Kidney glomerular epithelial cell (primary cell): ENCODE data around the gene DLG5.

Experiments used
- DNase-seq: peaks from one replicate; lab custom pipeline; 2025; lab: John Stamatoyannopoulos, UW

The DLG5 gene

GRCh38 chr10:77892021-77892739 lies 34.4 kb downstream of the DLG5 start:
- DNase-seq = no peak

GRCh38 chr10:77890097-77890496 lies 36.5 kb downstream of the DLG5 start:
- DNase-seq = no peak

GRCh38 chr10:77889277-77889903 lies 37.2 kb downstream of the DLG5 start:
- no peak for DNase-seq

- DNase-seq = no peak
Measured at GRCh38 chr10:77888356-77888703, 38.2 kb downstream of the DLG5 start.

- no peak for DNase-seq
Measured at GRCh38 chr10:77887631-77888355, 38.8 kb downstream of the DLG5 start.

GRCh38 chr10:77886795-77887355 lies 39.7 kb downstream of the DLG5 start:
- no peak for DNase-seq

GRCh38 chr10:77884181-77884580 lies 42.4 kb downstream of the DLG5 start:
- no peak for DNase-seq

GRCh38 chr10:77881636-77882035 lies 44.9 kb downstream of the DLG5 start:
- no peak for DNase-seq

- no peak for DNase-seq
Measured at GRCh38 chr10:77881222-77881621, 45.3 kb downstream of the DLG5 start.

GRCh38 chr10:77879710-77880109 lies 46.8 kb downstream of the DLG5 start:
- no peak for DNase-seq

- no peak for DNase-seq
Measured at GRCh38 chr10:77879065-77879464, 47.5 kb downstream of the DLG5 start.

- DNase-seq = peak; percentile 63
Measured at GRCh38 chr10:77877441-77878344, 48.9 kb downstream of the DLG5 start.

- DNase-seq = no peak
Measured at GRCh38 chr10:77875730-77876129, 50.8 kb downstream of the DLG5 start.

- DNase-seq = no peak
Measured at GRCh38 chr10:77874872-77875271, 51.7 kb downstream of the DLG5 start.

GRCh38 chr10:77873536-77874380 lies 52.8 kb downstream of the DLG5 start:
- peak; percentile 17 for DNase-seq

GRCh38 chr10:77872947-77873535 lies 53.5 kb downstream of the DLG5 start:
- no peak for DNase-seq

GRCh38 chr10:77872151-77872946 lies 54.2 kb downstream of the DLG5 start:
- DNase-seq = no peak

GRCh38 chr10:77869626-77870420 lies 56.7 kb downstream of the DLG5 start:
- no peak for DNase-seq

- DNase-seq = no peak
Measured at GRCh38 chr10:77868523-77868922, 58.0 kb downstream of the DLG5 start.
